GM21360 (cell line): ENCODE data around the gene YWHAB.
"Not testable (repeated sequence)": the region's sequence is repeated elsewhere in the genome, so short reads cannot be mapped to it uniquely, and the experiment has no call there.

ENCODE experiments used
- ATAC-seq: cut with Tn5 transposase; IDR thresholded peaks from one replicate; pipeline ENCODE4 v1.9.1; 2021; ENCODE audit warnings: mild to moderate bottlenecking, moderate library complexity; ENCODE audit not compliant: unreplicated experiment

The YWHAB gene

DNA sequence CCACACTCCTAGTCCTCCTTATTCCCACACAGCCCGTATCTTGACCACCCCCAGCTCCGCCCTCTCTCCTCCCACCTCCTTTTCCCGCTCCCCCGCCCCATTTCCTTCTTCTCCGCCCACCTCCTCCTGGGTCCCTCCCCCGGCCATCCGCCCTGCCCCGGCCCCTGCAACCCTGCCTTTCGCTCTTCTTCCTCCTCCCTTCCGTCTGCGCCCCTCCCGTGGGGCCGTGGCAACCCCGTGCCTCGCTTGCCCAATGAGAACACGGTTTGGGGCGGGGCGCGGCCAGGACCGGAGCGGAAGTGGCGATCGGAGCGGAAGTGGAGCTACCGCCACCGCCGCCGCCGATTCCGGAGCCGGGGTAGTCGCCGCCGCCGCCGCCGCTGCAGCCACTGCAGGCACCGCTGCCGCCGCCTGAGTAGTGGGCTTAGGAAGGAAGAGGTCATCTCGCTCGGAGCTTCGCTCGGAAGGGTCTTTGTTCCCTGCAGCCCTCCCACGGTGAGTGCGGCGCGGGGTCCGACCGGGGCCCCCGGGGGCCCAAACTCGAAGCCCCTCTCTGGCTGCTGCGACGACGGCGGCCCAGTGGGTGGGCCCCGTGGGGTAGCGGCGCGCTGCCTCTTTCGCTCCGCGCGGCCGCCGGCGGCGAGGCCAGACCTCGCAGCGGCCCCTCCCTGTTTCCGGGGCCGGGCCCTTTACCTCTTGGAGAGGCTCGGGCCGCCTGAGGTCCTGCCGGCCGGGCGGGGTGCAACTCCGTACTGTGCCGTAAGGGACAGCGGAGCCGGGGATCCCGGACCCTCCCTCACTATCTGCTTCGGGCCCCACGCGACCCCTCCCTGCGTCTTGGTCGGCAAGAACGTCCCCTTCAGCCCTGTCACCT lies at the start of gene YWHAB:
Gene YWHAB, plus strand, starts transcription at position 314 of the 874 bp plus-strand sequence. CDS start 15,829 bp downstream, outside the sequence.
- peak; percentile 90 for ATAC-seq

DNA sequence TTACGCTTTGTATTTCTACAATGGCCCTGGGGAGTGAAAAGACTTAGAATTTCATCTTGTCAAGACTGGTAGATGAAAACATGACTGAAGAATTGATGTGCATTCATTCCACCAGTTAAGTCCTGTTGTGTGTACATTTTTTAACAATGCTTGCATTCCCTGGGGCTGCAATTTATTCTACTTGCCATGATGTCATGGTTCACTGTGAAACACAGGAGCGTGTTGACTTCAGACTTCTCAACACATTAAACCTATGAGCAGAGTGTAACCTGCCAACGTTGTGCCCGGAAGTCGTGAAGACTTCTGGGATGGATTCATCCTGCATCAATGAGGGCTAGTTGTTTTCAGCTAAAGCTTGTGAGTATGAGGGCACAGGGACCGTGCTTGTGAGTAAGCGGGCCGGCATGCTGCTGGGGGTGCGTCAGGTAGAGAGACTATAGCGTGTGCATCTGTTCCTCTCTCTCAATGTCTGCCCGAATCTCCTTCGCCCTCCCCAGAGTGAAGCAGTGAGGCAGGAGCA lies 48.8 kb upstream of the YWHAB start:
- ATAC-seq, result no peak

GRCh38 chr20:44837946-44838345 lies 47.6 kb upstream of the YWHAB start:
- ATAC-seq, result no peak

DNA sequence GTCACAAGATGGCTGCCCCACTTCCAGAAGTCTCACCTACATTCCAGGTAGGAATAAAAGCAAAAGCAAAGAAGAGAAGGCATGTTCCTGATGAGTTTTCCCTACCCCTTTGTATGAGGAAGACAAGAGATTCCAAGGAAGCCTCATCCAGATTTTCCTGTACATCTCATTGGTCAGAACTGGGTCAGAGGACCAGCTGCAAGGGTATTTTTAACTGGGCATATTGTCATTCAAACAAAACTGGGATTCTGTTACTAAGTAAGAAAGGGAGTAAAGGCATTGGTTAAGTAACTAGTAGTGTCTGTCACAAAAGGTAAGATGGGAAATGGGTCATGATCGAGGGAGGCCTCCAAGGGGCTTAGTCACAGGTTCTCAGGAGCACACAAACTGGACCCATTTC lies 47.0 kb upstream of the YWHAB start:
- ATAC-seq, result no peak

DNA sequence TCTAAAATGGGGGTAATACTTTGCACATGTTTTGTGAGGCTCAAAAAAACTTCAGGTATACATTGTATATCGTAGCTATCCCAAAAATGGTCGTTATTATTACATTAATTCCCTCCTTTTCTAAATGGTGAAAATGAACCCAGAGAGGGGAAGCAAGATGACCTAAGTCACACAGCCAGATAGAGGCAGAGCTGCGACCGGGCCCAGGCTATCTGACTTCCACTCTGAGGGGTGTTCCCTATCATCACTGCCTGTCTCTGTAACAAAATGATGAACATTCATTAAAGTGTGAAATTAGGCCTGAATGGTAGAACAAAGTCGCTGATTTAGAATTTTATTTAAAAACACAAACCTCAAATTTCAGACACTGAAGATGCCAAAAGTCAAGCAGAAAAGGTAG lies 46.0 kb upstream of the YWHAB start:
- ATAC-seq, result no peak

DNA sequence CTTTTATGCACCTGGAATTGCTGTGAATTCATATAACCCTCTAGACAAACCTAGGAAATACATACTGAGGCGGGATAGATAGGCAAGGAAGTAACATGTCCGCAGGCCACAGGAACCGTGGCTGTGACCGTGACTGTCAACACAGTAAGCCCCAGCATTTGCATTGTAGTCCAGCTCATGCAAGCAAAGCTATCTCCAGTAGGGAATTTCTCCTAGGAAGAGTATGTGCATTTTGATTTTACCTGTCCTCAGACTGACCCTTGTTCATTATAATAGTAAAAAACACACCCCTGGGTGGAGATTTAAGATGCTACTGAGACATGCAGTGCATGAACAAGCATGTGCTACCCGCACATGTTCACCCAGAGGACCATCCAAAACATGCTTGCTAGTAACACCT lies 44.7 kb upstream of the YWHAB start:
- ATAC-seq, result no peak

- no peak for ATAC-seq
Observed at GRCh38 chr20:44841955-44842354, 43.5 kb upstream of the YWHAB start.

DNA sequence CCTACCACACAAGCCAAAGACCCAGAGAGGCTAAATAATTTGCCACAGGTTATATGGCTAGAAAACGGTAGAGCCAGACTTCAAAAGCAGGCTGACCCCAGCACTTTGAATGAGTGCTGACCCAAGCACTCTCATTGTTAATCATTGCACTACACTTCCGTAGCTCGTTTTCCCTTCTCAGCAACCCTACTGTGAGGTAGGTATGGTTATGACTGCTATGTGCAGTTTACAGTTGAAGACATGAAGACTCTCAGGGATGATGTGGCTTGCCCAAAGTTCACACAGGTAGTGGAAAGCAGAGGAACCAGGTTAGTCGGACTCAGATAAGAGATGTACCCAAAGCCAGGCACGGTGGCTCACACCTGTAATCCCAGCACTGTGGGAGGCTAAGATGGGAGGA lies 41.6 kb upstream of the YWHAB start:
- no peak for ATAC-seq

GRCh38 chr20:44848254-44849015 lies 37.1 kb upstream of the YWHAB start:
- ATAC-seq, result no peak

DNA sequence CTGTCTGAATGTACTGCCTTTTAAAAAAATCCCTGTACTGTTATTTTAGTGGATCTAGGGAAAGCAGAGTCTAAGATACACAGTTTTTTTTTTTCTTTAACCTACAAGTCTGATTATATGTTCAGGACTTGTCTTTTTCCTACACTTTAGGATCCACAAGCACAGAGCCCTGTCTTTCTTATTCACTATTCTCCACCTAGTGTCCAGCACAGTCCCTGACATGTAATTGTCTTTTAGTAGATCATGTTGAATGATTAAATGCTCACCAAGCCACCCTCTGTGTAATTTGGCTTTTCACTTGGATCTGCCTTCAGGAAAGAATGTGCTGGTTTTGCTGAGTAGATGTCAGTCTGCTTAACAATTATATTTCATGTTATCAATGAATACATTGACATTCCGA lies 35.8 kb upstream of the YWHAB start:
- ATAC-seq, result no peak

- ATAC-seq, result no peak
Observed at GRCh38 chr20:44850272-44850671, 35.2 kb upstream of the YWHAB start.

DNA sequence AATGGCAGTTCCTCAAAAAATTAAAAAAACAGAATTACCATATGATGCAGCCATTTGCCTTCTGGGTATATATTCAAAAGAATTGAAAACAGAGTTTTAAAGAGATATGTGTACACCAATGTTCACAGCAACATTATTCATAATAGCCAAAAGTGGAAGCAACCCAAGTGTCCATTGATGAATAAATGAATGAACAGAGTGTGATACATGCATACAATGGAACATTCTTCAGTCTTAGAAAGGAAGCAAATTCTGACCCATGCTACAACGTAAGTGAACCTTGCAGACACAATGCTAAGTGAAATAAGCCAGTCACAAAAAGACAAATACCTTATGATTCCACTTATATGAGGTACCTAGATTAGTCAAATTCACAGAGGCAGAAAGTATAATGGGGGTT lies 34.7 kb upstream of the YWHAB start:
- ATAC-seq, result no peak

DNA sequence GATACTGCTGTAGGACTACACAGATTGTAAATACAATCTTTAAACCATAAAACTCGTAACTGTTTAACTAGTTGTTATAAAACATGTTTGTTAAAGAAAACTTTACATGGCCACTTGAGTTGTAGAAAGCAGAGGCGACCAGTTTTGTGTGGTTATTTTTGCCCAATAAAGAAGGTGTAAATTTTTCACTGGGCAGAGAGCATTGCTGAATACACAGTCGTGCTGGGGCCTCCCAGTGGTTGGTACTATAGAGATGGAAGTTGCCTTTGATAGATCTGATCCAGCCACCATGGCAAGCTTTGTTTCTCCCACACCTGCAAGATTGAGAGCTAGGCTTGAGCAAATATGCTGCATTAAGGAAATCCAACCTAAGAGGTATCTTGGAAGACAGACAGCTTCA lies 34.0 kb upstream of the YWHAB start:
- ATAC-seq, result no peak

DNA sequence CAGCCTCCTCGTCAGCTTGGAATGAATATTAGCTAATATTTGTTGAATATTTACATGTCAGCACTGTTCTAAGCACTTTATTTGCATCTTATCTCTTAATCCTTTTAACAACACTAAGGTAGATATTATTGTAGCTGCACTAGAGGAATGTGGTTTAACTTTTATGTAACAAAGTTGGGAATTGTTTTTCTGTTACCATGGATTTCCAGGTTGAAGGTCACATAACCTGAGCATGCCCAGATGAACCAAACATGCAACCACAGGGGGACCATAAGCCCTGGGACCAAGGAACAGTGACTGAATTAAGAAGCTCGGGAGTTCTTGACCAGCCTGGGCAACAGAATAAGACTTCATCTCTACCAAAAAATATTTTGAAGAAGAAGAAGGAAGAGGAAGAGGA lies 29.1 kb upstream of the YWHAB start:
- no peak for ATAC-seq

DNA sequence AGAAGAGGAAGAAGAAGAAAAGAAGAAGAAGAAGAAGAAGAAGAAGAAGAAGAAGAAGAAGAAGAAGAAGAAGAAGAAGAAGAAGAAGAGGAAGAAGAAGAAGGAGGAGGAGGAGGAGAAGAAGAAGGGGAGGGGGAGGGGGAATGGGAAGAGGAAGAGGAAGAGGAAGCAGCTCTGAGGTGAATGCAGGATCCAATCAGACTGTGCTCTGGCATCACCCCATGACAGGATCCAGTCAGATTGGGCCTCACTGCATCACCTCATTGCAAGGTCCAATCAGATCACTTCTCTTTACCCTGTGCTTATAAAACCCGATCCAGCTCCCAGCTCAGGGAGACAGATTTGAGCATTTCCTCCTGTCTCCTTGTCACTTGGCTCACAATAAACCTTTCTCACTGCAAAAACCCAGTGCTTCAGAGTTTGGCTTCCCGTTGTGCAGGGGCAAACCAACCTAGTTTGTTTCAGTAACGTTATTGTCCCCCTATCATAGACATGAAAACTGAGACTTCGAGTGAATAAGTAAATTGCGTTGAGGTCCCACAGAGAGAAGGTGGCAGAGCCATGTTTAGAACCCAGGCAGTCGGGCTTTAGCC lies 28.6 kb upstream of the YWHAB start:
- ATAC-seq, result no peak

DNA sequence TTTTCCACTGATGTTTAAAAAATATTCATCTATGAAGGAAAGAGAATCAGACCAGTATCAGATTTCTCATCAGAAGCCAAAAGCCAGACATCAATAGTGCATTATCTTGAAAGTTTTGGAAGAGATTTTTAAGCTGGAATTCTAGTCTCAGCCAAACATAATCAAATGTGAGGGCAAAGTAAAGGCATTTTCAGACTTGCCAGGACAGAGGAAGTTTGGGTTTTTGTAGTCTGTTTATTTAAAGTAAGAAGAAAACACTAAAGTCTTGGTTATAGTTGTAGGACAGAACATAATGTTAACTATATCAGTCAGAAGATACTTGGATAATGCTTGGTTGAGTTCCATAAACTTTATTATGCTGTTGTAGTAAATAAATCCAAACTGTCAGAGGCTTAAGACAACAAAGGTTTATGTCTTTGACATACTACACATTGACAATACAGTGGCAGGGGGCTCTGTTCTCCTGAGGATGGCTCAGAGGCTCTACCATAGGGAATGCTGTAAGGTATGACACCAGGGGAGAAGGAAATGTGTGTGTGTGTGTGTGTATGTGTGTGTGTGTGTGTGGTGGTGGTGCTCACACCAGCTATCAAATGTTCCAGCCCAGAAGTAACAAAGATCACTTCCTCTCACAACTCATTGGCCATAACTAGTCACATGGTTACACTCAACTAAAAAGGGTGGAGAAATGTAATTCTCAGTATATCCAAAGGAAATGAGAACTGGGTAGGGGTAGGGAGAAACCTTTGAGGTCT lies 26.7 kb upstream of the YWHAB start:
- ATAC-seq, result no peak

- ATAC-seq, result no peak
Observed at GRCh38 chr20:44861531-44862006, 23.9 kb upstream of the YWHAB start.

- ATAC-seq, result no peak
Observed at GRCh38 chr20:44862286-44862685, 23.2 kb upstream of the YWHAB start.

- ATAC-seq, result not testable (repeated sequence)
Observed at GRCh38 chr20:44863365-44864084, 22.0 kb upstream of the YWHAB start.

DNA sequence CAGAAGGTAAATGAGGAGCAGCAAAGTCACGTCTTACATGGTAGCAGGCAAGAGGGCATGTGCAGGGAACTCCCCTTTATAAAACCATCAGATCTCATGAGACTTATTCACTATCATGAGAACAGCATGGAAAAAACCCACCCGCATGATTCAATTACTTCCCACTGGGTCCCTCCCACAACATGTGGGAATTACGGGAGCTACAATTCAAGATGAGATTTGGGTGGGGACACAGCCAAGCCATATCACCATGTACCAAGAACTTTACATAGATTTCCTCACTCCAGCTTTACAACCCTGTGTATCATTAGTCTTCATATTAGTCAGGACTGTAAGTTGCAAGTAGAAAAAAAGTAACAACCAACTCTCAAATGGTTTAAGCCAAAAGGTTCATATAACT lies 21.0 kb upstream of the YWHAB start:
- ATAC-seq, result not testable (repeated sequence)
